ENCODE measurements around the gene WAC. TPM values are rescaled to one million over a fixed set of nuclear protein-coding genes. Genes with fewer than 3 reads are reported as not detected.
"Not testable (repeated sequence)": the region's sequence is repeated elsewhere in the genome, so short reads cannot be mapped to it uniquely, and the experiment has no call there.

WAC gene
- total RNA-seq, 1 donor from 2014 or later, result 119 TPM

DNA sequence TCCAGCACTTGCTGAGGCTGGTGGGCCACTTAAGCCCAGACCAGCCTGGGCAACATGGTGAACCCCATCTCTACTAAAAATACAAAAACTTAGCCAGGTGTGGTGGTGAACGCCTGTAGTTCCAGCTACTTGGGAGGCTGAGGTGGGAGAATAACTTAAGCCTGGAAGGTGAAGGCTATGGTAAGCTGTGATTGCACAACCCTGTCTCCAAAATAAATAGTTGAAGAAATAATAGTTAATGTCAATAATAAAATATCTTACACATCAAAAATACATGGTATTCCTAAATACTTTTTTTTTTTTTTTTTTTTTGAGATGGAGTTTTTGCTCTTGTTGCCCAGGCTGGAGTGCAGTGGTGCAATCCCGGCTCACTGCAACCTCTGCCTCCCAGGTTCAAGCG is 76.7 kb downstream of the WAC start:
- DNase-seq (ENCODE audit: low spot score), result not testable (repeated sequence)

DNA sequence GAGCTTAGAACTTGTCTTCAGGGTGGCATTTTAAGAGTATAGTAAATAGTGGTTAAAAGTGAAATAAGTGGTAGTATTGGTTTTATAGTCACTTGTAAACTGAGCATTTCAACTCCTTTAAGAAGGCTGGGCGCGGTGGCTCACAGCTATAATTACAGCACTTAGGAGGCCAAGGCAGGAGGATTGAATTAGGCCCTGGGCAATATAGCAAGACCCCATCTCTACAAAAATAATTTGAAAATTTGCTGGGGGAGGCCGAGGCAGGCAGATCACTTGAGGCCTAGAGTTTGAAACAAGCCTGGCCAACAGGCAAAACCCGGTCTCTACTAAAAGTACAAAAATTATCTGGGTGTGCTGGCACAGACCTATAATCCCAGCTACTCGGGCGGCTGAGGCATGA is 80.0 kb downstream of the WAC start:
- DNase-seq (ENCODE audit: low spot score), result no peak

DNA sequence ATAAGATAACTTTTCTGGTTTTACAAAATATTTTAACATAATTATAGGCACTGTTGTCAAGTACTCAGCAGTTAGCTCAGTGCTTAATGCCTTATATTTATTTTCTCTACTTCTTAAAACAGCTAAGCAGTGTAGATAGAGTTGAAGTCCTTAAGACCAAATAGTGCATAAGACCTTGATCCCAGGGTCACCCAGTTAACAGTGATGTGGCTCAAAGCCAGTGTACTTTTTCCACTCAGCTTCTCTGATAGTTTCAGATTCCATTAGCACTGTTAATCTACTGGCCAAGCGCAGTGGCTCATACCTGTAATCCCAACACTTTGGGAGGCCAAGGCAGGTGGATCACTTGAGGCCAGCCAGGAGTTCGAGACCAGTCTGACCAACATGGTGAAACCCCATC is 83.6 kb downstream of the WAC start:
- DNase-seq (ENCODE audit: low spot score), result no peak

DNA sequence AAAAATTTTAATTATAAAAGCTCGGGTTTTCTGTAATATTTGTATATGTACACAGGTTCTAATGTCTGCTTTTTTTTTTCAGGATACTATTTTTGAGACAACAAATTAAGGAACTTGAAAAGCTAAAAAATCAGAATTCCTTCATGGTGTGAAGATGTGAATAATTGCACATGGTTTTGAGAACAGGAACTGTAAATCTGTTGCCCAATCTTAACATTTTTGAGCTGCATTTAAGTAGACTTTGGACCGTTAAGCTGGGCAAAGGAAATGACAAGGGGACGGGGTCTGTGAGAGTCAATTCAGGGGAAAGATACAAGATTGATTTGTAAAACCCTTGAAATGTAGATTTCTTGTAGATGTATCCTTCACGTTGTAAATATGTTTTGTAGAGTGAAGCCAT is 86.5 kb downstream of the WAC start:
- no peak for DNase-seq (ENCODE audit: low spot score)

DNA sequence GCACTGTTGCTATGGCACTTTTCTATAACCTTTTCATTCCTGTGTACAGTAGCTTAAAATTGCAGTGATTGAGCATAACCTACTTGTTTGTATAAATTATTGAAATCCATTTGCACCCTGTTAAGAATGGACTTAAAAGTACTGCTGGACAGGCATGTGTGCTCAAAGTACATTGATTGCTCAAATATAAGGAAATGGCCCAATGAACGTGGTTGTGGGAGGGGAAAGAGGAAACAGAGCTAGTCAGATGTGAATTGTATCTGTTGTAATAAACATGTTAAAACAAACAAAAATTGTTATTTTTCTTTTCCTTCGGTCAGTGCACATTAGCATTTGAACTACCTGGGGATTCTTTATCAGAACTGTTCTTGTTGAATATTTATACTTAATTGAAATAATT is 87.3 kb downstream of the WAC start:
- no peak for DNase-seq (ENCODE audit: low spot score)

DNA sequence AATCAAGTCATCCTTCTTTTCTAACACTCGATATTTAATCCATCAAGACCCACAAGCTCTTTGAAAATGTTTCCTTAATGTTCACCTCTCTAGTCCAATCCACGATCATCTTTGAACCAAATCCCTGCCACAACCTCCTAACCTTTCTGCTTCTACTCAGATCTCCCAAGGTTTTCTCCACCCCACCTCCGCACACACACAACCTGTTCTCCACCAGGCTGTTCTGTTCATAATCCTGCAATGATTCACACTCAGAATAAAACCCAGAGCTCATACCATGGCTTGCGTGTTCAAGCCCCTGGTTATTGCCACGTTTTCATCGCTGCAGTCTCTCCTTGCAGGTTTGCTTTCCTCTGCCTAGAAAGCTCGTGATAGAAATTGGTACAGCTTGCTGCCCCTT is 90.6 kb downstream of the WAC start:
- DNase-seq (ENCODE audit: low spot score), result no peak

DNA sequence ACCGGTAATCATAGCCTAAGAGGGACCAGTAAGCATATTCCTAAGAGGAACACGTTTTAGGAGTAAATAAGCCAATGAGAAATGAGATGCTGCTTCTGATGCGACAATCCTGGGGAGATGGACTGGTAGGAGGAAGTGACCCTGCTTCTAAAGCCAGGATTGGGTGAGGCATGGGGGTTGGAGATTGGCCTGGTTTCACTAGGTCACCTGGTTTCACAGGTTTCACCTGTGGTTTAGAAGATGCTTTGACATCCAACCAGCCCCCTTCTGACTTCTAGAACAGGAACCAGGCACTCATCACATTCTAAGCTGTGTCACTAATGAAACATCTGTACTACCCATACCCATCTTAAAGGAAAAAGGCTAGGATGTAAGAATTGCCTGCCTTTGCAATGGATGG is 91.4 kb downstream of the WAC start:
- no peak for DNase-seq (ENCODE audit: low spot score)

DNA sequence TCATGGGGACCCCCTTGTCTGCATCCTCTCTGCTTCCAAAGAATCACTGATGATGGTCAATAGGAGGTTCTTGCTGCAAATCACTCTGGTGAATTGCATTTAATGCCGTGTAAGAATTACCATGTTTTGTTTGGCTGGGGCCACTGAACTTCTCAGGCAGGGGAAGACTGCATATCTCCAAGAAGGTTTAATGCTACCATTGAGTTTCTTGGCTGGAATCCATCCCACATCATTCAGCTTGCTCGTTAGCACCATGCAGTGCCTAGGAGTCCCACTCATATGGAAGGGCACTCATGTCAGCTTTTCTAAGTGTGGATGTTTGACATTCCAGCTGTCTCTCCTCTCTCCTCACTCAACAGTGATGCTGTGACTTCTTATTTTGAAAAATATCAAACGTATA is 94.2 kb downstream of the WAC start:
- no peak for DNase-seq (ENCODE audit: low spot score)

DNA sequence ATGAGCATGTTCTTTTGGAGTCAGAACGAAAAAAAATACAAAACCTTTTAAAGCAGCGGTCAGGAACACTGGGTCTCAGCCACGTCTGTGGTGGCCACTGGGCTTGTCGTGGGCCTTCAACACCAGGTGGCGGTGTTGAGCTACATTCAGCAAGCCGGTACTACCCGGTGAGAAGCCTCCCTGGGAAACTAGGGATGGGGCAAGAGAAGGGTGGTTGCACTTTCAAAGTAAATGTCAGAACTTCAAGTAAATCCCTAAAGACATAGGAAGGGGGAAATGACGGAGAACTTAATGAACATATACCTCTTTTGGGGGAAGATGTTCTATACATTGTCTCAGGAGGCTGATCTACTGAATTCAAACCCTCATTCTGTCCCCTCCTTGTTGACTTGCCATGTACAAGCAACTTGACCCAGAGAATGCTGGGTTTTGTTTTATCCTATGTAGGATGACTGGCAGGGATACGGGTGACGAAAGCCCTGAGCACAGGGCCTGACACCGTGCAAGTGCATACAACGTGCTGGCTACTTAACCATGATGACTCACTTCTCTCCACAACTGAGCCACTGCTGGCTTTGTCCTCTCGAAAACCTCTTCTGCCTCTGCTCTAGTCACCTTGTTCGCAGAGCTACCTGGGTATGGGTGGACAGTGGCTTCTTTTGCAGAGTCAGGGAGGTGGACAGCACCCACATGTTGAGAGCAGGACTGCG is 95.4 kb downstream of the WAC start:
- DNase-seq (ENCODE audit: low spot score), result peak; percentile 81

DNA sequence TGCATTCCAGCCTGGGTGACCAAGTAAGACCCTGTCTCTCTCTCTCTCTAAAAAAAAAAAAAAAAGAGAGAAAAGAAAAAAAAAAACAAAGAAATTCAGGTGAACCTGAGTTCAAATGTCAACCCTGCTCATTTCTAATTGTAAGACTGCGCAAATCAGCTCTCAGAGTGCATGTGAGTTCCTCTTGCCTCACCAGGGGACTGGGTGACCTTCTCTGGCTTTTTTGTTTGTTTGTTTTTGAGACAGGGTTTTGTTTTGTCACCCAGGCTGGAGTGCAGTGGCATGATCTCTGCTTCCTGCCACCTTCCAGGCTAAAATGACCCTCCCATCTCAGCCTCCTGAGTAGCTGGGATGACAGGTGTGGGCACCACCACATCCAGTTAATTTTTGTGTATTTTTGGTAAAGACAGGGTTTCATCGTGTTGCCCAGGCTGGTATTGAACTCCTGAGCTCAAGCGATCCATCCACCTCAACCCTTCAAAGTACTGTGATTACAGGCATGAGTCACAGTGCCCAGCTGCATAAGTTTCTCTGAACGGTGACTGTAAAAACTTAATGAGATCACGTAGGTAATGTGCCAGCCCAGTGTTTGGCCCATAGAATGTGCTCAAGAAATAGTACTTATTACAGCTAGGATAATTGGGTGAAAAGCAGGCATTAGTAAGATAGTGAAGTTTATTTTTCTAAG is 99.1 kb downstream of the WAC start:
- DNase-seq (ENCODE audit: low spot score), result no peak

DNA sequence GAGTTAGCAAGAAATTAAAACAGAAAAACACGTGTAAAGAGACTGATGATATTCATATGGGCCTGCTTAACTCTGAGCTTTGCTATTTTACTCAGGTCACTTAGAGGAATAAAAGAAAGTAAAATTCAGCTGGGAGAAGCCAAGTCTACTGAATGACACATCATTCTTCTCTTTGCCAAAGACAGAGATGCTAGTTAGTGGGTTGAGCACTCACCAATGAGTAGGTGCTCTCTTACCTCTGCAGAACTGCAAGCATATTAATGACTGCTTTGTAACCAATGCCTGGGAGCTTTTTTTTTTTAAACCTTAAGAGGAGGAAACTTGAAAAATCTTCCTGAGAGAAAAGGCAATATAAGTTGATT is 99.6 kb downstream of the WAC start:
- no peak for DNase-seq (ENCODE audit: low spot score)

DNA sequence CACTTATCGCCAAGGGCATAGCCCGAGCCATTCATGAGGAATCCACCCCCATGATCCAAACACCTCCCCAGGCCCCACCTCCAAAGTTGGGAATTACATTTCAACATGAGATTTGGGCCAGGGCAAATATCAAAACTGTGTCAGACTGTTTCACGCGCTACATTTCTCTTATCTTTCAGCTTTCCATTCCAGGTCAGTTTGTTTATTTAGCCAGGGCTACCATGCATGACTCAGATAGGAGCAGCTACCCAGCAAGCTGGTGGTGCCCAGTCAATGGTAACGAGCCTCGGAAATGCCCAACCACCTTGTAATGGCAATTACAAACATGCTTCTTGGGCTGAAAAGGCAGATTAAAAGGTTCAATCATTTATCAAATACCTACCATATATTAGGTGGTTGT is 100.8 kb downstream of the WAC start:
- DNase-seq (ENCODE audit: low spot score), result no peak

DNA sequence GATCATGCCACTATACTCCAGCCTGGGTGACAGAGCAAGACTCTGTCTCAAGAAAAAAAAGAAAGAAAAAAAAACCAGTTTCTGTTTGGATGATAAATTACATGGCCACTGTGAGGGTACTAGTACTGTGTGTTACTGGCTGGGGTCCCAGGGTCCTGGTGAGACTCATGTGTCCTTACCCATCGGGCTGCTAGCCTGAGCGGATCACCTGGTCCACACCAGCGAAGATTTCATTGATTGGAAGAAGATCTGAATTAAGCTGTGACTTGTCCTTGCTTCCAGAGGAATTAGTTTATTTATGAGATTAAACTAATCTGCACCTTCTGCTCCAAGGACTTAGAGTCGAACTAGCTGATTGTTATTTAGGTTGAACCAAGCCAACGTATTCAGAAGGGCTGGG is 104.4 kb downstream of the WAC start:
- no peak for DNase-seq (ENCODE audit: low spot score)

DNA sequence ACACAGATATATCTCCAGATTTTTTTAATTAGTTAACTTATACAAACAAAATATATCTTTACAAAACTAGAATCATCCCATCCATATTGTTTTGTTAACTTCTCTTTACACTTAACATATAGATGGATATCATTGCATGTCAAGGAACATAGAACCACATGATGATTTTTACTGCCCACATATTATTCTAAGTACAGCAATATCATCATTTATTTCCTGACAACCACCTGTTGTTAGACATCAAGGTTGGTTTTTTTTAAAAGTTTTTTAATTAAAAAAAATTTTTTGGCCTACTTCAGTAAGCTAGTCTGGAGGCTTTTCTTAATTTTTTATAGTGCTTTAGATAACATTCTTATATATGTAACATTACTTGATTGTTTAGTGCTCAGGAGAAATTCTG is 105.5 kb downstream of the WAC start:
- DNase-seq (ENCODE audit: low spot score), result no peak

DNA sequence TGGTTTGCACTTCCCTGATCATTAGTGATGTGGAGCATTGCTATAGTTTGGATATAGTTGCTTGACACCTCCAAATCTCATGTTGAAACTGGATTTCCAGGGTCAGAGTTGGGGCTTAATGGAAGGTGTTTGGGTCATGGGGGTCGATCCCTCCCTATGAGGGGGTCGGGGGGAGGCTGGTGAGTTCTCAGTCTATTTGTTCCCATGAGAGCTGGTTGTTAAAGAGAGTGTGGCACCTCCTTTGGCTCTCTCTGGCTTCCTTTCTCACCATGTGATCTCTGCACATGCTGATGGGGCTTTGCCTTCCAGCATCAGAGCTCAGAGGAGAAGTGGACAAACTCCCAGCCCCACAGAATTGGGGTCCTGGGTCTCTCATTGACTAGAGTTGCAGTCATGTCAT is 107.6 kb downstream of the WAC start:
- no peak for DNase-seq (ENCODE audit: low spot score)

DNA sequence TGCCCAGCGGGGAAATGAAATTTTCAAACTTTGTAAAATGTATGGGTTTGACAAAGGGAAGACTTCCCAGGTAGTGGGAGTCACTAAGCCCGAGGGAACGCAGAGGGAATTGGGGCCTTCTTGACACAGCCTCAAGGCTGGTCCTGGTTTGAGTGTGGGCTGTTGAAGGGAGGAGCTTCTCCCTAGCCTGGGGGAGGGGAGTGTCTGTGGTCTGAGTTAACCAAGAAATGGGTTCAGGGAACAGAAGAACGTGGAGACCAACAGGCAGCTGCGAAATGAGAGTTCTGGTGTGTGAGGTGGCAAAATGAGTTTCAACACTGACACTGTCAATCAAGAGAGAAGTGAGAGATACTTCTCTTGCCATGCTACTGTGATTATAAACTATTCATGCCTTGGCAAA is 111.7 kb downstream of the WAC start:
- DNase-seq (ENCODE audit: low spot score), result no peak

DNA sequence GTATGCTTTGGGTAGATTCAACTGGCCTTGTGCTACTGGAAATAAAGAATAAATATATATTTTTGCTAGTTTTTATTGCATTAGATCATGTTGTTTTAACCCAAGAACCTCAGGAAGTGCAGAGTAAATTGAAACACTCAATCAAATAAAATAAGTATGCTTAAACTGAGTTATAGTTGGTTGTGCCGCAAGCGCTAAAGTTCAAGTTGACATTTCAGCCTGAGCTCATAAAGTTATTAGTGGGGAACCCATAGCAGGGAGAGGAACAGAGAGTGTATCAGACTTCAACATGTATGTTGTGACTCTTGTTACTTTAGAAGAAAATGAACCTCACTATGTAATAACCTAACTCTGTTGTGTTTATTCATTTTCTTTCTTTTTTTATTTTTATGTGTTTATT is 119.2 kb downstream of the WAC start:
- DNase-seq (ENCODE audit: low spot score), result no peak

DNA sequence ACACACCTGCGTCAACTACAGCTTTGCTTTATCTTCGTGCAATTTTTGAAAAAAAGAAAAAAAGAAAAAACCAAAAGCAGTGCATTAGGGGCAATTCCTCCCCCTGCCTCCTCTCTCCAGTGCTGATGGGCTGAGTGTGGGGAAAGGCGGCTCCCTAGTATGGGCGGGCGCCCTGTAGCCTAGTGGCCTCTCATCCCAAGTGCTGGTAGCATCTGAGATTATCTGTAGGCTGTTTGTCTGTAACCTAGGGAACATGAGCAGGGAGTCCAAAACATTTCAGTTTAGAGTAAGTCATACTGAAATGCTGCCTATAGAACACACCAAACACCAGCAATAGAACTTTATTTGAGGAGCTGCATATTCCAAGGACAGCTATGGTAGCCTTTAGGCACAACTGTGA is 119.8 kb downstream of the WAC start:
- no peak for DNase-seq (ENCODE audit: low spot score)

DNA sequence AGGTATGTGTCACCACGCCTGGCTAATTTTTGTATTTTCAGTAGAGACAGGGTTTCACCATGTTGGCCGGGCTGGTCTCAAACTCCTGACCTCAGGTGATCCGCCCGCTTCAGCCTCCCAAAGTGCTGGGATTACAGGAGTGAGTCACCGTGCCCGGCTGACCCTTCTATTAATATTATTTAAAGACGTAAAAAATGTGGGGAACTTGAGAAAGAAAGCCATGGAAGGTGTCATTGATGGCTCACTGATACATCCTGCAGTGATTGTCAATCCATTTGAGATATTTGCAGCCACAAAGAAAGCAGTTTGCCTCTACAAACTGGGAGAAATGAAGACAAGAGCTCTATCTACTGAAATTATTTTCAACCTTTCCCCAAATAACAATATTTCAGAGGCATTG is 125.9 kb downstream of the WAC start:
- not testable (repeated sequence) for DNase-seq (ENCODE audit: low spot score)

DNA sequence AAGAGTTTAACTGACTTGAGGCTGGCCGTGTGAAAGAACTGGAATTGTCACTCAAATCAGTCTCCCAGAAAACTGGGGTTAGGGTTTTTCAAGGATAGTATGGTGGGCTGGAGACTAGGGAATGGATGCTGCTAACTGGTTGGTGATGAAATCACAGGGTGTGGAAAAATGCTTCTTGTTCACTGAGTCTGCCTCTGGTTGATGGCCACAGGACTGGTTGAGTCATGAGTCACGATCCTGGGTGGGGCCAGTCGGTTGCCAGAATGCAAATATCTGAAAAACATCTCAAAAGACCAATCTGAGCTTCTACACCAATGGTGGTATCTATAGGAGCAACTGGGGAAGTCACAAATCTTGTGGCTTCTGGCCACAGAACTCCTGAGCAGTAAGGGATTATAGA is 128.1 kb downstream of the WAC start:
- DNase-seq (ENCODE audit: low spot score), result no peak

DNA sequence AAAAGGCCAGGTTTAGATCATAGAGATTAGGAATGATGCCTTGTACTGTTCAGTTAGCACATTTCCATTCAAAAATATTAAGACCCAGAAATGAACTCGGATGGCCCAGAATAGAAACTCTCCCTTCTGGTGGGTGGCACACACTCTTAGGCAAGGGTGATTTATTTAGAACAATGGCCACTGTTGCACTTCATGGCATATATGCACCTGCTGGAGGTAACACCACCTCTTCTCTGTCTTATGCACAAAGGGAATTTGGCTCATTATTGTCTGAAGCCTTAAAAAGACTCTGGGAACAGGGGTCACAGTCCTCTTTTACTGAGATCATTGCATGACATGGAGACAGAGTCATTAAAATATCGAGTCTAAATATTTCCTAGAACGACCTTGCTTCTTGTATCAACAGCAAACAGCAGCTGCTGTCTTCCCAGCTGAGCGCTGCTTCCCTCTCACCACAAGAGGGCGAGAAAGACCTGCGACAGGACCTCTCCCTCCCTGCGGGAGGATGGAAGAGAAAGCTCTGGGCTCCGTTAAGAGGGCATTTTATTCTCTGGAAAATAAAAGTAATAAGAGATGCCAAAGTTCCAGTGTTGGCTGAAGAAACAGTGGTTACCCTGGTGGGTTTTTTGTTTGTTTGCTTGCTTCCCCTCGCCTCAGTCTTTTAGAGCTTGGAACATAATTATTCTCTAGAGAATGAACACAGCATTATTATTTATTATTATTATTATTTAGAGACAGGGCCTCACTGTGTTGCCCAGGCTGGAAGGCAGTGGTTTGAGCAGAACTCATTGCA is 130.9 kb downstream of the WAC start:
- DNase-seq (ENCODE audit: low spot score), result peak; percentile 78

DNA sequence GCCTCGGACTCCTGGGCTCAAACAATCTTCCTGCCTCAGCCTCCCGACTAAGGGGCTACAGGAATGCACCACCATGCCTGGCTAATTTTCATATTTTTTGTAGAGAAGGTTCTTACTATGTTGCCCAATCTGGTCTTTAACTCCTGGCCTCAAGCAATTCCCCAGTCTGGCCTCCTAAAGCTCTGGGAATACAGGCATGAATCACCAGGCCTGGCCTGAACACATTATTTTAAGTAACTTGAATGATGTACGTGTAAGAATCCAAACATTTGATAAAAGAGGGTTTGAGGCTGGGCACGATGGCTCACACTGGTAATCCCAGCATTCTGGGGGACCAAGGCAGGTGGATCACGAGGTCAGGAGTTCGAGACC is 131.4 kb downstream of the WAC start:
- no peak for DNase-seq (ENCODE audit: low spot score)

Measured in mucosa of gallbladder (tissue), 1 donor.